ENCODE results near the gene SIL1.
"Not testable (repeated sequence)": the region's sequence is repeated elsewhere in the genome, so short reads cannot be mapped to it uniquely, and the experiment has no call there.

SIL1 gene

GRCh38 chr5:139197710-139198669 is at the start of gene SIL1:
TSS of gene SIL1 (minus strand) at chr5:139198368. CDS start at chr5:139127843, 70,525 bp downstream.
- peak; percentile 80 for DNase-seq

- no peak for DNase-seq
These were observed 48.2 kb upstream of the SIL1 start for GRCh38 chr5:139246394-139246793.

GRCh38 chr5:139245637-139246339 is 47.6 kb upstream of the SIL1 start:
- no peak for DNase-seq

- no peak for DNase-seq
These were observed 45.3 kb upstream of the SIL1 start for GRCh38 chr5:139243425-139243970.

GRCh38 chr5:139241139-139241538 is 43.0 kb upstream of the SIL1 start:
- DNase-seq, result no peak

- no peak for DNase-seq
These were observed 38.3 kb upstream of the SIL1 start for GRCh38 chr5:139236479-139236878.

- DNase-seq, result no peak
These were observed 34.1 kb upstream of the SIL1 start for GRCh38 chr5:139232147-139232724.

GRCh38 chr5:139228201-139228803 is 30.1 kb upstream of the SIL1 start:
- no peak for DNase-seq

- DNase-seq, result no peak
These were observed 28.0 kb upstream of the SIL1 start for GRCh38 chr5:139226131-139226530.

GRCh38 chr5:139223481-139223880 is 25.3 kb upstream of the SIL1 start:
- no peak for DNase-seq

- no peak for DNase-seq
These were observed 24.2 kb upstream of the SIL1 start for GRCh38 chr5:139222346-139222745.

- DNase-seq, result not testable (repeated sequence)
These were observed 19.9 kb upstream of the SIL1 start for GRCh38 chr5:139218038-139218437.

- peak; percentile 85 for DNase-seq
These were observed 17.2 kb upstream of the SIL1 start for GRCh38 chr5:139215107-139215975.

- peak; percentile 65 for DNase-seq
These were observed 16.5 kb upstream of the SIL1 start for GRCh38 chr5:139214646-139215045.

GRCh38 chr5:139212906-139213305 is 14.7 kb upstream of the SIL1 start:
- DNase-seq, result no peak

- no peak for DNase-seq
These were observed 14.3 kb upstream of the SIL1 start for GRCh38 chr5:139212486-139212885.

GRCh38 chr5:139210585-139210984 is 12.4 kb upstream of the SIL1 start:
- no peak for DNase-seq

- no peak for DNase-seq
These were observed 9.3 kb upstream of the SIL1 start for GRCh38 chr5:139207297-139208000.

GRCh38 chr5:139205586-139205985 is 7.4 kb upstream of the SIL1 start:
- DNase-seq, result no peak

GRCh38 chr5:139205124-139205523 is 7.0 kb upstream of the SIL1 start:
- no peak for DNase-seq

GRCh38 chr5:139204196-139204595 is 6.0 kb upstream of the SIL1 start:
- no peak for DNase-seq
